NT2/D1 (cell line): ENCODE results near the gene RAP1GAP2.

ENCODE experiments used
- YY1 ChIP-seq: IDR thresholded peaks from 2 replicates; pipeline ENCODE4 v1.6.1; 2011; ENCODE audit not compliant: insufficient read length, insufficient read depth
- ZNF274 ChIP-seq: IDR thresholded peaks from 2 replicates; pipeline ENCODE4 v1.6.1; 2011; ENCODE audit warnings: mild to moderate bottlenecking, low read depth, low read length

DNA sequence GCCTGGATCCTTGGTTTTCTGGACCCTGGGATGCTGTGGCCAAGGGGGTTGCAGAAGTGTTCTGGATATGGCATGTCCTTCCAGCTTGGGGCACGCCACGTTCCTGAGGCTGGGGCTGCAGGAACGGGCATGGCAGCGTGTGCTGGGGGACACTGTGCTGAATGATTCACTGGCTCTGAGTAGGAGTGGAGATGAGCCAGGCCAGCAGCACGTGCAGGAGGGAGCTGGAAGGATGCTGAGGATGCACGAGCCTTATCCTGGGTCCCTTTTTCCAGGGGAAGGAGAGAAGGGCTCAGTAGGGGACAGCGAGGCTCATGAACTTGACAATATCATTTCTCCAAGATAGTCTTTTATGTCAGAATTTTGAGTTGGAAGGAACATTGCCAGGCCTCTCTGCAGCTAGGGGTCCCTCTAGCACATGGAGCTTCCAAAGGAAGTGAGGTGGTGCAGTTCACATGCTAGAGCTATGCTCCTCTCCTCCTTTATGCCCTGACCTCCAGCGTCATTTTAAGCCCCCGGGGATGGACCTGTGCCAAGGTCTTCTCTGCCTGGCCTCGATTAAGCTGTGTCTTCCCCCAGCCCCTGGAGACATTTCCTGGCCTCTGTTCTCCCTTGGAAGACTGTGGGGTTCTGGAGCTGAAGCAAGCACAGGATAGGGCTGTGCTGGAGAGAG lies 141.2 kb downstream of the RAP1GAP2 start:
- TF ChIP-seq YY1 (no peak), ZNF274 (no peak)
